Activated CD4-positive, CD25-positive, alpha-beta regulatory T cell treated with anti-CD3 and anti-CD28 coated beads, Interleukin-2, amount 50 U/mL, for 72 hours (primary cell): ENCODE data around the gene ZBTB47.

Experiments
- DNase-seq: peaks from one replicate; pipeline ENCODE4 v3.0.0; 2021

Gene ZBTB47

DNA sequence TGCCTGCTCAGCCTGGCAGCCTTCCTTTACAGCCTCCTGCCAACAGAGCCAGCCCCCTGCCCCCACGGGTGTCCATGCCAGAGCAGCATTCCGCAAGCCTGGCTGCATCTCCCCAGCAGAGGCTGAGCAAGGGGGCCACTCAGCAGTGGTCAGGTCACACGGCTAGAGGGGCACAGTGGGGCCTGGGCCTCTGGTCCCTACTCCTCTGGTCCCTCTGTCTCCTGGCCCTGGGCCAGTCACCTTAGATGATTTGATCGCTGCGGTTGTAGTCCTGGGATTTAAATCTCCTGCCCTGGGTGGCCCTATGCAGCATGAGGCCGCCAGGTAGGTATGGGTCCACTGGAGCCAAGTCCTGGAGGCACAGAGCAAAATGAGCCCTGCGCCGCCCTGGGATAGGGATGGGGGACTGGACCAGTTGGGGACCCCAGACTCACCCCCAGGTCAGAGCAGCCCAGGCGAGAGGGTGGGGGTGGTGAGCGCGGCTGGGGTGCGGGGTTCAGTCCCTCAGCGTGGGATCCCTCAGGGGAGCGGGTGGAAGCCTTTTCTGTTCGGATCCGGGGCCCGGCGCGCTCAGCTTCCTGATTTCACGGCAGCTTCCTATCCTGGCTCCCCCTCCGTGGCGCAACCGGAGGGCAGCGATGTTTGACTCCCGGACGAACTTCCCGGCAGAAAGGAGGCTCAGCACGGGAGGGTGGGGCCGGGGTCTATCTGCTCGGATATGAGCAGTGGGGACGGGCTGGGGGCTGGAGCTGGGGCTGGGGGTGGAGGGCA lies at the start of gene ZBTB47:
Gene ZBTB47 (plus strand): TSS at position 138 of the 771 bp plus-strand sequence. CDS start 4,659 bp downstream, outside the sequence.
- DNase-seq = no peak

DNA sequence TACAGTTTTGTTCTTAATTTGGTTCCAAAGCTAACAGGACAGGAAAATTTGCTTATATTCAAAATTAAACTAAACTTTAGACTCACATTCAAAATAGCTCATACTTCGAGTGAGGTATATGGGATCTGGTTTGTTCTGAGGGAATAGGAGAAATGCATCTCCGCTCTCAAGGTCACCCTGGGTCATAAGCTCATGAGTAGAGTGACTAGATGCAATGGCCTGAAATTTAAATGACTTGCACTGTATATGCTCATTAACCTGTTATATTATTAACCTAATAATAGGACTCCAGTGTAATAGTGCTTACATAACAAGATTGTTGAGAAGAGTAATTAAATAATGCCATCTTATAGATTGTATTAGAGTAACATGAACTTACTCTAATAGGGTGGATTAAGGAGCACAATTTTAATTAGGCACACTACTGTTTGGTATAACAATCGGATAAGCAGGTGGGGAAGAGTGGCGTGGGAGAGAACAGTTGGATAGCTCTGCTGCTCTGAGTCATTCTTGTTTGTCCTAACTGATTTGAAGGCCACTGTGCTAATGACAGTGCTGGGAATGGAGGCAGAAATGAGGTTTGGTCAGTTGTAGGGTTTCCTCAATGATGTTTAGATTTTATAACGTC lies 47.8 kb upstream of the ZBTB47 start:
- no peak for DNase-seq

DNA sequence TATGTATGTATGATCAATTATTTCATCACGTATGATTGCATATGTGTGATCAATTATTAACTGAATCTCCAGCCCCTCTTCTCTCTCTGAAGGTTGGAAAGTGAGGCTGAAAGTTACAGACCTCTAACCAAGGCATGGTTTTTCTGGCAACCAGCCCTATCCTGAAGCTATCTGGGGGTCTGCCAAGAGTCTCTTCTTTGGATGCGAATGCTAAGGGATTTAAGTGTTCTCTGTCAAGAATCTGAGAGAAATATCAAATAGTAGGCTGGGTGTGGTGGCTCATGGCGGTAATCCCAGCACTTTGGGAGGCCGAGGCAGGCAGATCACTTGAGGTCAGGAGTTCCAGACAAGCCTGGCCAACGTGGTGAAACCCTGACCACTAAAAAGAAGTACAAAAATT lies 44.9 kb upstream of the ZBTB47 start:
- DNase-seq = no peak

DNA sequence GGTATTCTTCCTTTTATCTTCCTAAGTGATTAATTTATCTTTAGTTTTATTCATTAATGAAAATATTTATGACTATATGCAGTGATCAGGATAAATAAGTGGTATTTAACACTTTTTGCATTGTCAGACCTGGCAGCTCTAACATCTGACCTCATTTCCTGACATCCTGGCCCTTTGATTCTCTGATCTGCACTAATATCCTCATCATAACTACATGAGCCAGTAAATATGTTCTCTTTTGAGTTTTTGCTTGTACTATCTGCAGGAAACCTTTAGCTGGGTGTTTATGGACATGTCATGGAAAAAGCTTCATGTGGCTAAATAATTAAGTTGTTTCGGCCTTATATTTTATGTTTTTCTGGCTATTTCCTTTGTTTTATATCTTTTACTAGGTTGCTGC lies 42.5 kb upstream of the ZBTB47 start:
- no peak for DNase-seq

DNA sequence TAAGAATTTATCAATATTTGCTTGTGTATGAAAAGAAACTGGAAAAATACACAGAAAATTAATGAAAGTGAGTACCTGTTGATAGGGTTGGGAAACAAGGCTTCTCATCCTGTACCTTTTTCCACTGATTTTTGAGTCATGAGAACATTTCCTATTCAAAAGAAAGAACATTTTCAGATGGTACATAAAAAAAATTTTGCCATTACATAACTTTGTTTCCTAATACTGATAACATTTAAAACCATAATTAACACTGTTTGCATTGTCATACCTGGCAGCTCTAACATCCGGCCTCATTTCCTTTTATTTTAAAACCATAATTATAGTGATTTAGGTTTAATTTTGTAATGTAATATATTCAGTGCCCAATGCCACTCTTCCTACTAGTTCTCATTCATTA lies 41.3 kb upstream of the ZBTB47 start:
- no peak for DNase-seq

DNA sequence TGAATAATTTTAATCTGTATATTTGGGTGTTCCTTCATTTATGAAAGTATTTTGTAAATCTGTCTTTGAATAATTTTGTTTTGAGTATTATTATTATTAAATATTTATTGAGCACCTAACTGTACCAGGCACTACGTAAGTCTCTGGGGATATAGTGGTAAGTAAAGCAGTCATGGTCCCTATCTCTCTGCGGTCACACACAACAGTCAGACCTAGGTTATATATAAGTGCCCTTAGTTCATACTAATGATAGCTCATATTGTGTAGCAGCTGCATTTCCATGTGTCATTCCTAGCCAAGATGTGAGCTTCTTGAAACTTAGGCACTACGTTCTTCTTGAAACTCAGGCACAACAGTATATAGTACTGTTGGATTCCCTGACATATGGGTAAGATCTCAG lies 40.6 kb upstream of the ZBTB47 start:
- DNase-seq = no peak

DNA sequence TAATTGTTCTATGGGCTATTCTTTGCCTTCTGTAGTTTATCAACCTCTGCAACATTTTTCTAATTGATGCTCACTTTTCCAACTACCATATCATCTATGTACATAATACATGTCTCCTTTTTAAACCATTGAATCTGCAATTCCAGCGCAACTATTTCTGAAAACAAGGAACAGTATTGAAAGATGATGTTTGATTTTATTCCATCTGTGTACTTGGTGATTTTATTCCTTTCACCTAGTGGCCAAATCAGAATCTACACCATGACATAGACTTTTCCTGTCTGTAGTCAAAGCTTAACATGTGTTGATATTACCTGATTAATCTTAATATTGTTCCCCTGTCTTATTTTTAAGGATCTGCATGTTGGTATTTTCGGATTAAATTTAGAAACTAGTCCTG lies 40.0 kb upstream of the ZBTB47 start:
- no peak for DNase-seq

DNA sequence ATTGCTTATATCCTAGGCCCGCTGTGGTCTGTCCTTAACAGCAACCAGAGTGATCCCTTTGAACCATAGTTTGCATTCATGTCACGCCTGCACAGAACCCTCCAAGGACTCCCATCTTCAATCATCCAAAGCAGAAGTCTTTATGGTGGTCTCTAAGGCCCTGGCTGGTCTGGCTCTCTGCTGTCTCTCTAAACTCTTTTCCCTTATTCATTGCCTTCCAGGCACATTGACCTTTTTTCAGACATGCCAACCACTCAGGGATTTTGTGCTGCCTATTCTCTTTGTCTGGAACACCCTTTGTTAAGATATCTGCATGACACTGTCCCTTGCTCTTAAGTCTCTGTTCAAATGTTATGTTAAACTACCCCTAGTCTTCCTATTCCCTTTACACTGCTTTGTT lies 21.9 kb upstream of the ZBTB47 start:
- no peak for DNase-seq

DNA sequence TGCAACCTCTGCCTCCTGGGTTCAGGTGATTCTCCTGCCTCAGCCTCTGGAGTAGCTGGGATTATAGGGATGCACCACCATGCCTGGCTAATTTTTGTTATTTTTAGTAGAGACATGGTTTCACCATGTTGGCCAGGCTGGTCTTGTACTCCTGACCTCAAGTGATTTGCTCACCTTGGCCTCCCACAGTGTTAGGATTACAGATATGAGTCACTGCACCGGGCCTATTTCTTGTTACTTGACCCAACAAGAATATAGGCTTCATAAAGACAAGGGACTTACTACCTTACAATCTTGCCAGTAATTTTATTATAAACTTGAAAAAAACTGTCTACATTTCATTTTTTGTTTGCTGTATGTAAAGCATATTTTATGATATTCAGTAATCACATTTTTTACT lies 21.4 kb upstream of the ZBTB47 start:
- DNase-seq = no peak

DNA sequence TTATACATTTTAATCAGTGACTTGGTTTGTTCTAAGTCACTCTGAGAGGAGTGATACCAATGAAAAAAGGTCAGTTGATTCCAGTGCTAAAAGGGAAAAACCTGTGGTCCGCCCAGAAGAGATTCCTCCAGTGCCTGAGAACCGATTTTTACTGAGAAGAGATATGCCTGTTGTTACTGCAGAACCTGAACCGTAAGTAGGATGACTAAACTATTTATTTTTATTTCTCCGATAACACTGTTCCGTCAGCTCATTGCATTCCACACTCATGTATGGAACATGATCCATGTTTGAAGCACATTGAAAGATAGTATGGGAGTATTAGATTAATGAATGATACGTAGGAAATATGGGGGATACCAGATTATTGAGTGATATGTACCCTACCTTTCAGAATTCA lies 20.0 kb upstream of the ZBTB47 start:
- DNase-seq = no peak

DNA sequence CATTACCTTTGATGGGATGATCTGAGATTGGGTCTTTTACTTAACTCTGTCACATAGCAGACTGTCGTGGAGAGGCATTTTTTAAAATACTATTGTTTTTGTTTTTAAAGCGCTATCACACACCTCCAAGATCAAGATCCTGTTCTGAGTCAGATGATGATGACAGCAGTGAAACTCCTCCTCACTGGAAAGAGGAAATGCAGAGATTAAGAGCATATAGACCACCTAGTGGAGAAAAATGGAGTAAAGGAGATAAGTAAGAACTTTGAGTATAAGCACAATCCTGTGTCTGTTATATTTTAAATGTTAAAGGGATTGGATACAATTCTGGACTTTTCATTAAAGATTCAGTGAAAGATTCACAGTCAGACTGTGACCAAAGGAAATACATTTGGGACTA lies 18.4 kb upstream of the ZBTB47 start:
- no peak for DNase-seq

DNA sequence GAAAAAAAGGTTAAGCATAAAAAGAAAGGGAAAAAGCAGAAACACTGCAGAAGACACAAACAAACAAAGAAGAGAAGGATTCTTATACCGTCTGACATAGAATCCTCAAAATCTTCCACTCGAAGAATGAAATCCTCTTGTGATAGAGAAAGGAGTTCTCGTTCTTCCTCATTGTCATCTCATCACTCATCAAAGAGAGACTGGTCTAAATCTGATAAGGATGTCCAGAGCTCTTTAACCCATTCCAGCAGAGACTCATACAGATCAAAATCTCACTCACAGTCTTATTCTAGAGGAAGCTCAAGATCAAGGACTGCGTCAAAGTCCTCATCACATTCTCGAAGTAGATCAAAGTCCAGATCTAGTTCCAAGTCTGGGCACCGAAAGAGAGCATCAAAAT lies 16.5 kb upstream of the ZBTB47 start:
- DNase-seq = no peak

DNA sequence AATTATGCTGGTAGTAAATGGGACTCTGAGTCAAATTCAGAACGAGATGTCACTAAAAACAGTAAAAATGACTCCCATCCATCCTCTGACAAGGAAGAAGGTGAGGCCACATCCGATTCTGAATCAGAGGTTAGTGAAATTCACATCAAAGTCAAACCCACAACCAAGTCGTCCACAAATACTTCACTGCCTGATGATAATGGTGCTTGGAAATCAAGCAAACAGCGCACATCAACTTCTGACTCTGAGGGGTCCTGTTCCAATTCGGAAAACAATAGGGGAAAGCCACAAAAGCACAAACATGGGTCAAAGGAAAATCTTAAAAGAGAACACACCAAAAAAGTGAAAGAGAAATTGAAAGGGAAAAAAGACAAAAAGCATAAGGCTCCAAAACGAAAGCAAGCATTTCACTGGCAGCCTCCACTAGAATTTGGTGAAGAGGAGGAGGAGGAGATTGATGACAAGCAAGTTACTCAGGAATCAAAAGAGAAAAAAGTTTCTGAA lies 15.1 kb upstream of the ZBTB47 start:
- no peak for DNase-seq

DNA sequence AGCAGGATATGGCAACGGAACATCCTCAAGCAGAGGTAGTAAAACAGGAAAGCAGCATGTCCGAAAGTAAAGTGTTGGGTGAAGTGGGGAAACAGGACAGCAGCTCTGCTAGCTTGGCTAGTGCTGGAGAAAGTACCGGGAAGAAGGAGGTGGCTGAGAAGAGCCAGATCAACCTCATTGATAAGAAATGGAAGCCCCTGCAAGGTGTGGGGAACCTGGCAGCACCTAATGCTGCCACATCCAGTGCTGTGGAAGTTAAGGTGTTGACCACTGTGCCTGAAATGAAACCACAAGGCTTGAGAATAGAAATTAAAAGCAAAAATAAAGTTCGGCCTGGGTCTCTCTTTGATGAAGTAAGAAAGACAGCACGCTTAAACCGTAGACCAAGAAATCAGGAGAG lies 14.3 kb upstream of the ZBTB47 start:
- no peak for DNase-seq

DNA sequence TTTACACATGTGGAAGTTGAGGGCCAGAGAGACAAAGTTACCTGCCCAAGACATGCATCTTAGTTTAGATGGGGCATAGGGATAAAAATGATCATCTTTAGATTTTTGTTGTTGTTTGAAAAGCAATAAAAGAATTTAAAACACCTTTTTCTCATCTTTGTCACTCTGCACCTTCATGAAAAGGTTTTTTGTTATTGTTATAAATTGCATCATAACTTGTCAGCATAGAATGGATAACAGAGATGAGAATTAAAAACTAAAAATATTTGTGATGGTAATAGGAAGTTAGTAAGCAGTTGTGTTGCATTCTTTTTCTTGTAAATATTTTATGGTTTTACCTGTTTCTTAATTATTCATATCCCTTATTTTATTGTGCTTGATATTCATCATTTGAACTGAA lies 13.4 kb upstream of the ZBTB47 start:
- no peak for DNase-seq

DNA sequence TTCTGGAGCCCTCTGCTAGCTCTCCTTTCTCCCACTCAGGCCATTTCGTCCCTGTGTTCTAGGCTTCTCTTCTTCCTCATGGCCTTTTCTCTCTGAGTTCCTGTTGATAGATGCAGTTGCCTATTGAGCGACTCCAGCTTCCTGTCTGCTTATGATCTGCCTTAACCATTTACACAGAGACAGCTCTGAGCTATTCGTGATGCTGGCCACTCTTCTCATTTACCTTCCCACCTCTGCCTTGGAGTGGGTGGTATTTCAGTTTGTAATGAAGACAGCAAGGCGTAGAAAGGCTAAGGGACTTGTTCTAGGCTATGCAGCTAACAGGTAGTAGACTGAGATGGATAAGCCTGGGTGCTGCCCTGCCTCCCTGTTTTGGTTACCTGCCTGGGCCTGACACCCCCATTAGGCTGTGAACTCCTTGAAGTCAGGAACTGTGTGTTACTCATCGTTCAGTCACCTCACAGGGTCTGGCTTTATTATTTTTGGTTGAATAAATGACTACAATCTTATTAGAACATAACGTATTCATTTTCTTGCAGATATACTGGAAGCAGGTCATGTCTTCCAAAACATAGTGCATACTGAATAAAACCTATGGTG lies 12.6 kb upstream of the ZBTB47 start:
- DNase-seq = no peak

DNA sequence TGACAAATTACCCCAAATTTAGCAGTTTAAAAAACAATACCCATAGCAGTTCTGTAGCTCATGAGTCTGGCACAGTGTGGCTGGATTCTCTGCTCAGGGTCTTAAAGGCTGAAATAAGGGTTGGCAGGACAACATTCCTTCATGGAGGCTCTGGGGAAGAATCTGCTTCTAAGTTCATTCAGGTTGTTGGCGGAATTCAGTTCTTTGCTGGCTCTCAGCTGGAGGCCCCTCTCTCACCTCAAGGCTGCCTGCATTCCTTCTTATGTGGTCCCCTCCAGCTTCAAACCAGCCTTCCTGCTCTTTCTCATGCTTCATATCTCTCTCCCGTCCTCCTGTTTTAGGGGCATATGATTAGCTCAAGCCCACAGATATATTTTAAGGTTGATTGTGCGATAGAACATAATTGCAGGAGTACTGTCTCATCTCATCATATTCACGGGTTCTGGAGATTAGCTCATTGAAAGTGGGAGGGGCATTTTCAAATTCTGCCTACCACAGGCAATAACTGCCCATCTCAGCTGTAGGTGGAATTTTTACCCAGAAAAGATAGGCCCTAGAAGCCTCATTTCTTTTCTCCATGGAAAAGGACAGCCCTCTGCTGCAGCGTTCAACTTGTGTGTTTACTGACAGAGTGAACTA lies 5.6 kb upstream of the ZBTB47 start:
- no peak for DNase-seq

DNA sequence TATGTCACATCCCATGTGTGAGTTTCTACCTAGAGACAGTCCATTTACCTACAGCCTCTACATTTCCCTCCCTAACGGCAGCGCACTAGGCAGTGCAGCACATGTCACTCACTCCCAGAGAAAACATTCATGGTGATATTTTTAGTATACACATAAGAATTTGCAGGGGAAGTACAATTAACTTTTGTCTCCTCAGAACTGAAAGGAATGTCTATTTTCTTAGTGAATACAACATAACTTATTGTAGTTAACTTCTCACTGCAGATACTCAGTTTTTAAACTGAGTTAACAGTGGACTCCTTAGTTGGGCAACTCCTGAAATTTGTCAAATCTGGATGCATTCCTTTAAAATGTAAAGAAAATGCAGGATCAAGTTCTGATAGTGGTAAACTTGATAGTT lies 4.5 kb upstream of the ZBTB47 start:
- DNase-seq = no peak

DNA sequence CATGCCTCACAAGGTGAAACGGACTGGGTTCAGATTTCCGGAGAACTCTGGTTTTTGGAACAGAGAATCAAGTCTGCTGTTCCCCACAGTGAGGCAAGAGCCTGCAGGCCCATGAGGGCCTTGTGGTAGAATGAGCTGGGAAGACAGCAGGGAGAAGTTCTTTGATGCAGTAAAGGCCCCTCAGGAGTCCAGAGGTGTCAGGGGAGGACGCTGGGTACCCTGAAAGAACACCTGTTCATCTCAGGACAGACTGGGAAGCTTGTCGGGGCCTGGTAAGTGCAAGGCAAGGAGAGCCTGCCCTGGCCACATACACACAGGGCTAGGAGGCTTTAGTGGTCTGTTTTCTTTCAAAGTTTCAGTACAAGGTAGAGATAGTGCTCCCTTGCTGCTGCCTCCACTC lies 3.7 kb upstream of the ZBTB47 start:
- DNase-seq = no peak

DNA sequence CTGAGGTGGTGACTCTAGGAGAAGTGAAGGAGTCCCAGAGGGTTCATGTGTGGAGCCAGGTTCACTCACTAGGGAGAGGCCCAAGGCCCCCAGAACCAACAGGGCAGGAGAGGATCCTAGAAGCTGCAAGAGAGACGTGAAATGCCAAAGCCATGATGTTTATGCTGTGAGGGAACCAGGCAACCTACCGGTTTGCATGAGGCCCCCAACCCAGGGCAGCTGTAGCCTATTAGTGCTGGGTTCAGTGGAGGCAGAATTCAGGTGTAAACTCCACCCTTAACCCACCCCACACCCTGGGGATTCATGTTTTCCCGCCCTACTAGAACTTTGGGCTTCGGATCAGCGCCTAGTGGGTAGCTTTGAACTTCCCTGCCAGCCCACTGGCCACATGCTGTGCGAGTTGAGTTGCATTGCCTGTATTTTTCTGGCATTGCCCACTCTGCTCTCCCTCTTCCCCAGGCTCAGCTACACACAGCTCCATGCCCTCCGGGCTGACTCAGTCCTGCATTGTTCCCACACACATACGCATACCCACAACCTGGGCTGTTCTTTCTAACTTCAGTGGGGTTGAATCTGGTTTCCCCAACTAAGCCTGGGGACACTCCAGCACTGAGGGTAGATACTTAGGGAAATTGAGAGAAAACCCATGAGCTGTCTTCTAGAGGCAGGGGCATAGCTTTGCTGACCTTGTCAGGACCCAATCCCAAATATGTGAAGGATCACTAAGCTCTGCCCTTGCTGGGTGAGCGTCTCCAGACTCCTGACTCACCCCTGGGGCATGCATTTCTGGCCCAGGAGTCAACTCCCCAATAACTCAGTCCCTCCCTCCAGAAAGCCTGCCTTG lies 2.0 kb upstream of the ZBTB47 start:
- DNase-seq = no peak

DNA sequence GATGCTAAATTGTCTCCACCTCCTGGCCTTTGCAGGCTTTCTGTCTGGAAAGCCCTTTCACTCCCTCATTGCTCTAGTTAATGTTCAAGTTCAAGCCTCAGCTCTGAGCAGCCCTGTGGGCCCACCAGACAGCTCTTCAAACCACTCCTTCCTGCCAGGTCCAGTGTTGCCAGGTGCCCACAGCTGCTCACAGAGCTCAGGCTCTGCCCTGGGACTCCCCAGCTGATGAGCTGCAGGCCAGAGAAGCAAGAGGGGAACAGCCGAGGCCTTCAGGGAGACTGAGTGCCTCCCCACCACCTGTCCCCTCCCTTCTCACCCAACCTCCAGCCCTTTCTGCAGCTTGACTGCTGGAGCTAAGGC lies 1.3 kb upstream of the ZBTB47 start:
- DNase-seq = no peak

DNA sequence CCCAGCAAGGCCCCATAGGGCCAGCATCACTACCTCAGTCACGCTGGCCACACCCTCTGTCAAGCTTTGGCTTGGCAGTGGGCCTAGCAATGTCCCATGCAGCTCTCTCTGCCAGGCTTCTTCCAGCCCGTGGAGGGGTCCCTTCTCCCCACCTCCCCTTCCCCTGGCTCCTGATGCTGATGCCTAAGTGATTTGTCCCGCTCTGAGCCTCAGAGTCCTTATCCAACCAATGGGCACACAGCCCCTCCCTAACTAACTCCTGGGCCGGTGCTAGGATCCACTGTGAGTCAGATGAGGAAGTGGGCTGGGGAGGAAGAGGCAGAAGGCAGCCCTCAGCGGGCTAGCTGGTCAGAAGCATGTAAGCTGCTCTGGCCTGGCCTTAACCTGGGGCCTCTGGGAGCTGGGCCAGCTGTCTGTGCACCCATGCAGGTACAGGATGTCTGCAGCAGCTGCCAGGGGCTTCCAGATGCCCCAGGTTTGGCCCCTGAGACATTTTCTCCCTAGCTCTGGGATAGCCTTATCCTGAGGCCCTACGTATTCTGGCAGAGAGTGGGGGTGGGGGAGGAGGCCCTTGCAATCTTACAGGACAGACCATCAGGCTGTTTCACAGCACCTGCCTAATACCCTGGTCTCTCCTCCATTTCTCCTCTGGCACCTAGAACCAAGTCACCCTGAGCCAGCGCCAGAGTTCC lies 740 bp upstream of the ZBTB47 start:
- DNase-seq = no peak

DNA sequence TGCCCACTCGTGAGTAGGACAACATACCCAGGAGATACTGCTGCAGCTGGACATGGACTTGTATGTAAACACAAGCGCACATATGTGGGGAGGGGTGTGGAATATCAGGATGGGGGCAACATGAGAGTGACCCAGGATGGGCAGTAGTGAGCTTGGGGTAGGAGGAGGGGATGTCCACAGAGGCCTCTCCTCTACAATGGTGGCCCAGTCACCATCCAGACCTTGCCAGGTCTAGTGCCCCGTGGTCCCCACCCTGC lies 266 bp upstream of the ZBTB47 start:
- DNase-seq = no peak
